Neural cell (in vitro differentiated cells): ENCODE measurements around the gene RAPGEF4.

Experiments
- EZH2 ChIP-seq: fragments of 200-600, 300-800 bp; shearing (Covaris generic), sonication (generic); IDR thresholded peaks from 2 replicates; pipeline ENCODE4 v1.6.1; 2014; ENCODE audit warnings: antibody characterized with exemption, low read length, borderline replicate concordance, mild to moderate bottlenecking; ENCODE audit not compliant: insufficient read depth, poor library complexity, severe bottlenecking
- POLR2AphosphoS5 ChIP-seq: IDR thresholded peaks from 2 replicates; pipeline ENCODE4 v1.6.1; 2012
- RAD21 ChIP-seq: fragments of 450-650 bp; conservative IDR thresholded peaks from 2 replicates; pipeline ENCODE4 v1.6.1; 2014; ENCODE audit warnings: antibody characterized with exemption, mild to moderate bottlenecking, moderate library complexity
- SMC3 ChIP-seq: fragments of 450-650 bp; conservative IDR thresholded peaks from 2 replicates; pipeline ENCODE4 v1.6.1; 2014; ENCODE audit warnings: antibody characterized with exemption, mild to moderate bottlenecking, moderate library complexity; ENCODE audit not compliant: poor library complexity
- TAF1 ChIP-seq: IDR thresholded peaks from 2 replicates; pipeline ENCODE4 v1.6.1; 2012; ENCODE audit warnings: low read depth
- TF ChIP-seq, protein P1 (sequence below): fragments of 450-650 bp; IDR thresholded peaks from 2 replicates; pipeline ENCODE4 v1.5.1; 2014; ENCODE audit warnings: antibody characterized with exemption, mild to moderate bottlenecking, moderate library complexity; ENCODE audit not compliant: poor library complexity, severe bottlenecking
- TF ChIP-seq, protein P2 (sequence below): IDR thresholded peaks from 2 replicates; pipeline ENCODE4 v1.6.1; 2012; ENCODE audit warnings: borderline replicate concordance

GRCh38 chr2:172993931-172994717 is 258.5 kb downstream of the RAPGEF4 start:
- TF ChIP-seq, protein P1, sequence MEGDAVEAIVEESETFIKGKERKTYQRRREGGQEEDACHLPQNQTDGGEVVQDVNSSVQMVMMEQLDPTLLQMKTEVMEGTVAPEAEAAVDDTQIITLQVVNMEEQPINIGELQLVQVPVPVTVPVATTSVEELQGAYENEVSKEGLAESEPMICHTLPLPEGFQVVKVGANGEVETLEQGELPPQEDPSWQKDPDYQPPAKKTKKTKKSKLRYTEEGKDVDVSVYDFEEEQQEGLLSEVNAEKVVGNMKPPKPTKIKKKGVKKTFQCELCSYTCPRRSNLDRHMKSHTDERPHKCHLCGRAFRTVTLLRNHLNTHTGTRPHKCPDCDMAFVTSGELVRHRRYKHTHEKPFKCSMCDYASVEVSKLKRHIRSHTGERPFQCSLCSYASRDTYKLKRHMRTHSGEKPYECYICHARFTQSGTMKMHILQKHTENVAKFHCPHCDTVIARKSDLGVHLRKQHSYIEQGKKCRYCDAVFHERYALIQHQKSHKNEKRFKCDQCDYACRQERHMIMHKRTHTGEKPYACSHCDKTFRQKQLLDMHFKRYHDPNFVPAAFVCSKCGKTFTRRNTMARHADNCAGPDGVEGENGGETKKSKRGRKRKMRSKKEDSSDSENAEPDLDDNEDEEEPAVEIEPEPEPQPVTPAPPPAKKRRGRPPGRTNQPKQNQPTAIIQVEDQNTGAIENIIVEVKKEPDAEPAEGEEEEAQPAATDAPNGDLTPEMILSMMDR = no peak
- no peak for TF ChIP-seq RAD21
- no peak for TF ChIP-seq TAF1
- no peak for TF ChIP-seq EZH2
- no peak for TF ChIP-seq POLR2AphosphoS5
- TF ChIP-seq, protein P2, sequence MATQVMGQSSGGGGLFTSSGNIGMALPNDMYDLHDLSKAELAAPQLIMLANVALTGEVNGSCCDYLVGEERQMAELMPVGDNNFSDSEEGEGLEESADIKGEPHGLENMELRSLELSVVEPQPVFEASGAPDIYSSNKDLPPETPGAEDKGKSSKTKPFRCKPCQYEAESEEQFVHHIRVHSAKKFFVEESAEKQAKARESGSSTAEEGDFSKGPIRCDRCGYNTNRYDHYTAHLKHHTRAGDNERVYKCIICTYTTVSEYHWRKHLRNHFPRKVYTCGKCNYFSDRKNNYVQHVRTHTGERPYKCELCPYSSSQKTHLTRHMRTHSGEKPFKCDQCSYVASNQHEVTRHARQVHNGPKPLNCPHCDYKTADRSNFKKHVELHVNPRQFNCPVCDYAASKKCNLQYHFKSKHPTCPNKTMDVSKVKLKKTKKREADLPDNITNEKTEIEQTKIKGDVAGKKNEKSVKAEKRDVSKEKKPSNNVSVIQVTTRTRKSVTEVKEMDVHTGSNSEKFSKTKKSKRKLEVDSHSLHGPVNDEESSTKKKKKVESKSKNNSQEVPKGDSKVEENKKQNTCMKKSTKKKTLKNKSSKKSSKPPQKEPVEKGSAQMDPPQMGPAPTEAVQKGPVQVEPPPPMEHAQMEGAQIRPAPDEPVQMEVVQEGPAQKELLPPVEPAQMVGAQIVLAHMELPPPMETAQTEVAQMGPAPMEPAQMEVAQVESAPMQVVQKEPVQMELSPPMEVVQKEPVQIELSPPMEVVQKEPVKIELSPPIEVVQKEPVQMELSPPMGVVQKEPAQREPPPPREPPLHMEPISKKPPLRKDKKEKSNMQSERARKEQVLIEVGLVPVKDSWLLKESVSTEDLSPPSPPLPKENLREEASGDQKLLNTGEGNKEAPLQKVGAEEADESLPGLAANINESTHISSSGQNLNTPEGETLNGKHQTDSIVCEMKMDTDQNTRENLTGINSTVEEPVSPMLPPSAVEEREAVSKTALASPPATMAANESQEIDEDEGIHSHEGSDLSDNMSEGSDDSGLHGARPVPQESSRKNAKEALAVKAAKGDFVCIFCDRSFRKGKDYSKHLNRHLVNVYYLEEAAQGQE = no peak
- TF ChIP-seq SMC3 = no peak
